Parathyroid adenoma (tissue), 2 donors: Measurements from ENCODE around the gene HSPA1L.
A peak's percentile ranks its signal among the peaks of the same experiment; 100 is the strongest.

Experiments
- H2AFZ ChIP-seq: fragments of 300-600 bp; sonication (generic); one replicate; pipeline ENCODE4 v1.7.0; 2017; ENCODE audit warnings: antibody characterized with exemption, mild to moderate bottlenecking
- H3K27ac ChIP-seq: fragments of 300-600 bp; sonication (generic); one replicate; pipeline ENCODE4 v1.7.0; 2017
- H3K27me3 ChIP-seq: fragments of 300-600 bp; sonication (generic); one replicate; pipeline ENCODE4 v1.7.0; 2017; ENCODE audit warnings: low read length; ENCODE audit not compliant: control insufficient read depth, insufficient read depth
- H3K36me3 ChIP-seq: fragments of 300-600 bp; sonication (generic); one replicate; pipeline ENCODE4 v1.7.0; 2017; ENCODE audit warnings: low read length; ENCODE audit not compliant: control insufficient read depth, insufficient read depth
- H3K4me1 ChIP-seq: fragments of 300-600 bp; sonication (generic); one replicate; pipeline ENCODE4 v1.7.0; 2017; ENCODE audit warnings: control low read depth
- H3K4me2 ChIP-seq: fragments of 300-600 bp; sonication (generic); one replicate; pipeline ENCODE4 v1.7.0; 2017; ENCODE audit warnings: low read length
- H3K4me3 ChIP-seq: fragments of 300-600 bp; sonication (generic); one replicate; pipeline ENCODE4 v1.7.0; 2017; ENCODE audit warnings: low read depth, low read length
- H3K79me2 ChIP-seq: fragments of 300-600 bp; sonication (generic); one replicate; pipeline ENCODE4 v1.7.0; 2017; ENCODE audit warnings: control low read depth
- H3K9ac ChIP-seq: fragments of 300-600 bp; sonication (generic); one replicate; pipeline ENCODE4 v1.7.0; 2017; ENCODE audit warnings: mild to moderate bottlenecking
- H3K9me3 ChIP-seq: fragments of 300-600 bp; sonication (generic); one replicate; pipeline ENCODE4 v1.7.0; 2017; ENCODE audit warnings: low read length; ENCODE audit not compliant: control insufficient read depth
- CTCF ChIP-seq: fragments of 300-600 bp; sonication (generic); IDR thresholded peaks from one replicate; pipeline ENCODE4 v1.7.0; 2017; ENCODE audit warnings: antibody characterized with exemption, mild to moderate bottlenecking
- donor health status: primary hyperparathyroidism.

HSPA1L gene

GRCh38 chr6:31834367-31835250, 19.5 kb upstream of the HSPA1L start:
- Histone ChIP-seq H3K4me1 (peaks cover 25% of the 10 kb centered on the region), H3K36me3 (no peaks in the 10 kb centered on the region), H3K9me3 (no peaks in the 10 kb centered on the region), H3K4me3 (peak overlapping the region; percentile 89), H3K79me2 (peaks cover 42% of the 10 kb centered on the region), H2AFZ (peak overlapping the region; percentile 95), H3K27me3 (no peaks in the 10 kb centered on the region), H3K27ac (peak overlapping the region; percentile 99), H3K9ac (peak overlapping the region; percentile 54), H3K4me2 (peak overlapping the region; percentile 57)
- TF ChIP-seq CTCF: no peak

- no peak for TF ChIP-seq CTCF
- Histone ChIP-seq H3K4me2 (peak overlapping the region; percentile 97), H3K36me3 (no peaks in the 10 kb centered on the region), H3K4me1 (peaks cover 14% of the 10 kb centered on the region), H3K79me2 (peaks cover 44% of the 10 kb centered on the region), H2AFZ (no peak overlapping the region), H3K27ac (peak overlapping the region; percentile 80), H3K27me3 (no peaks in the 10 kb centered on the region), H3K9me3 (no peaks in the 10 kb centered on the region), H3K4me3 (peak overlapping the region; percentile 90), H3K9ac (no peak overlapping the region)
Measured at GRCh38 chr6:31831350-31832215, 16.5 kb upstream of the HSPA1L start.

GRCh38 chr6:31830886-31831335, 15.8 kb upstream of the HSPA1L start:
- Histone ChIP-seq H3K27ac (peak overlapping the region; percentile 80), H3K36me3 (no peaks in the 10 kb centered on the region), H3K9ac (no peak overlapping the region), H3K4me2 (peak overlapping the region; percentile 97), H3K4me1 (peaks cover 15% of the 10 kb centered on the region), H3K27me3 (no peaks in the 10 kb centered on the region), H3K9me3 (no peaks in the 10 kb centered on the region), H3K4me3 (peak overlapping the region; percentile 90), H2AFZ (no peak overlapping the region), H3K79me2 (peaks cover 40% of the 10 kb centered on the region)
- no peak for TF ChIP-seq CTCF

GRCh38 chr6:31829633-31830283, 14.7 kb upstream of the HSPA1L start:
- H3K4me1 ChIP-seq: peaks cover 21% of the 10 kb centered on the region

More at GRCh38 chr6:31829633-31830283, 14.7 kb upstream of the HSPA1L start:
- Histone ChIP-seq H3K36me3 (no peaks in the 10 kb centered on the region), H3K27ac (peak overlapping the region; percentile 80), H2AFZ (no peak overlapping the region), H3K27me3 (no peaks in the 10 kb centered on the region), H3K4me2 (peak overlapping the region; percentile 97), H3K9me3 (no peaks in the 10 kb centered on the region), H3K79me2 (peaks cover 39% of the 10 kb centered on the region), H3K9ac (peak overlapping the region; percentile 87), H3K4me3 (peak overlapping the region; percentile 90)
- TF ChIP-seq CTCF: peak; percentile 43
